ENCODE data around the gene RYR2. TPM values are rescaled to one million over a fixed set of nuclear protein-coding genes. Genes with fewer than 3 reads are reported as not detected.

Gene RYR2
- total RNA-seq, 4 donors from 2014 or later, result 0.20 to 0.60 (median 0.32) TPM

DNA sequence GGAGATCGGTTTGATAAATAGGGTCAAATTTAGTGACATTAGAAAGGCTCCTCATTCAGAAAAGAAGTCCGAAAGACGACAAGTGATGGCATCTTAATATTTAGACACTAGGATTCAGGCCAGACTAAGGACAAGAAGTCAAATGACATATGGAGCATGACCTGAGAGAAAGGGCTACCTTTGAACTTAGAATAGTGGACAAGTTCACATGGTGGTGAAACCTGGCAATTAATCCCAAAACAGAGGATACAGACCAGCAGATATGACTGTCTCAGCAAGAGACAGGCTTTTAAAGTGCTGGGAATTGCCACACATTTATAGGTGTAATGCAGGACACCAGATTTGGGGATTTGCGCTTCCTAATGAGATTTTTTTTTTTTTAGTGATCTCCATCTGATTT is 703.6 kb downstream of the RYR2 start:
- Histone ChIP-seq H3K9me3 (no peaks in the 10 kb centered on the region), H3K4me3 (no peak overlapping the region), H3K4me1 (no peaks in the 10 kb centered on the region), H3K27me3 (no peaks in the 10 kb centered on the region), H3K36me3 (no peaks in the 10 kb centered on the region), H3K27ac (no peak overlapping the region)
- WGBS, 2 donors, result 87 to 92% methylated on average over 4 of the region's 4 CpGs
- no peak for TF ChIP-seq EP300 (IDR thresholded peaks at IDR 0.05)
- DNase-seq (ENCODE audit: low spot score in 2 of 2), result no peak

DNA sequence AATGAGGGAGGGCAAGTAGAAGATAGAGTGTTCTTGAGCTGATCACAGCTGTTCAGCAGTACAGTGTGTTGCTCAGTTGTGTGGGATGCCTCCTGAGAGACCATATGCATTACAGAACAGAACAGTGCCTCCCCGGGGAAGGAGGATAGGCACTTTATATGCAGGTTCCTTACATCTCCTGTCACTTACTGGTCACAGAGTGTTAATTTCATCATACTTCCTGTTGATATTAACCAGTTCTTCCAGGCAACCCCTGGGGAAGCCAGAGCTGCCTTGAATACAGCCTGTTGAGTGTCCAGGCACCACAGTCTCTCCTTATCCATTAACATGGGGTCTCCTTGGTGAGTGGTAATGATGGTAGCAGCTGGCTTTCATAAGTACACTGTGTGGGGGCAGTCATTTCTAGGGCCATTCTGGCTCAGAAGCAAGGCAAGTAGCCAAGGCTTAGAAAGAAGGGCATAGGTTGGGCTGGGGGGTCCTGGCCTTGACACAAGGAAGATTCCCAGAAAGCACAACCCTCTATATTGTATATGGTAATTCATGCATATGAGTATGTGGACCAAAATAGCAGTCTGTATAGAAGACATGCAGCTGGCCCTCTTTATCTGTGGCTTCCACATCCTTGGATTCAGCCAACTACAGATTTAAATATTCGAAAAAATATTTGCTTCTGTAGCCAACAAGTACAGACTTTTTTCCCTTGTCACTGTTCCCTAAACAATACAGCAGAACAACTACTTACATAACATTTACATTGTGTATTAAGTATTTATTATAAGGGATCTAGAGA is 706.4 kb downstream of the RYR2 start:
- H3K27me3 ChIP-seq, result no peaks in the 10 kb centered on the region
- WGBS, 2 donors, result 54 to 75% methylated on average over 2 of the region's 2 CpGs
- H3K27ac ChIP-seq, result no peak overlapping the region
- TF ChIP-seq CTCF (IDR thresholded peaks at IDR 0.05), result no peak
- TF ChIP-seq EP300 (IDR thresholded peaks at IDR 0.05), result no peak
- no peak for TF ChIP-seq POLR2A (IDR thresholded peaks at IDR 0.05)
- H3K4me3 ChIP-seq, result no peak overlapping the region
- no peak for DNase-seq (ENCODE audit: low spot score in 2 of 2)
- no peaks in the 10 kb centered on the region for H3K36me3 ChIP-seq
- no peaks in the 10 kb centered on the region for H3K4me1 ChIP-seq
- no peaks in the 10 kb centered on the region for H3K9me3 ChIP-seq

- Histone ChIP-seq H3K4me1 (no peaks in the 10 kb centered on the region), H3K36me3 (no peaks in the 10 kb centered on the region), H3K27me3 (no peaks in the 10 kb centered on the region), H3K9me3 (no peaks in the 10 kb centered on the region), H3K27ac (no peak overlapping the region), H3K4me3 (no peak overlapping the region)
- no peak for DNase-seq (ENCODE audit: low spot score in 2 of 2)
- TF ChIP-seq CTCF (IDR thresholded peaks at IDR 0.05), result no peak
- no peak for TF ChIP-seq POLR2A (IDR thresholded peaks at IDR 0.05)
- TF ChIP-seq EP300 (IDR thresholded peaks at IDR 0.05), result no peak
- WGBS, 2 donors, result 79 to 85% methylated on average over 1 of the region's 1 CpG
Measured at GRCh38 chr1:237749122-237749521, 707.1 kb downstream of the RYR2 start.

DNA sequence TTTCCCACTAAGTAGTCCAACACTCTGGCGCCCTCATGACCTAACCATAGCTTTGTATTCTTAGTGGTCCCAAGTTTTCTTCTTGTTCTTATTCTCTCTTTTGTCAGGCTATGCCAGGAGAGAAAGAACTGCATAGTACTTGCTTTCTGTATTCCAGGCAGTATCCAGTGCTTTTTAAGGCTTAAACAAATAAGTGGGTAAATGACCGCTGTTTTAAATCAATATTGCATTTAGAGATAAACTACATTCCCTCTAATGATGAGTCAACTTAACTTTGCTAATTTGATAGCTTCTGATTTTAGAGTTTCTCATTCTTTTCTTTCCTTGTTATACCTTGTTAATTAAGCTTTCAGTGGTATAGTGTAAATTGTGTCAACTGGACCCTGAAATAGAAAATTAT is 709.1 kb downstream of the RYR2 start:
- Histone ChIP-seq H3K27me3 (no peaks in the 10 kb centered on the region), H3K27ac (no peak overlapping the region), H3K9me3 (no peaks in the 10 kb centered on the region), H3K4me3 (no peak overlapping the region), H3K4me1 (no peaks in the 10 kb centered on the region), H3K36me3 (no peaks in the 10 kb centered on the region)
- WGBS, 2 donors, result 88 to 91% methylated on average over 2 of the region's 2 CpGs
- no peak for DNase-seq (ENCODE audit: low spot score in 2 of 2)
- TF ChIP-seq EP300 (IDR thresholded peaks at IDR 0.05), result no peak
- no peak for TF ChIP-seq CTCF (IDR thresholded peaks at IDR 0.05)
- TF ChIP-seq POLR2A (IDR thresholded peaks at IDR 0.05), result no peak

GRCh38 chr1:237754627-237755026 is 712.6 kb downstream of the RYR2 start:
- Histone ChIP-seq H3K4me1 (no peaks in the 10 kb centered on the region), H3K9me3 (no peaks in the 10 kb centered on the region), H3K36me3 (no peaks in the 10 kb centered on the region), H3K27ac (no peak overlapping the region), H3K27me3 (no peaks in the 10 kb centered on the region), H3K4me3 (no peak overlapping the region)
- WGBS, 2 donors, result 85 to 87% methylated on average over 3 of the region's 3 CpGs
- no peak for TF ChIP-seq EP300 (IDR thresholded peaks at IDR 0.05)
- no peak for TF ChIP-seq POLR2A (IDR thresholded peaks at IDR 0.05)
- no peak for TF ChIP-seq CTCF (IDR thresholded peaks at IDR 0.05)
- DNase-seq (ENCODE audit: low spot score in 2 of 2), result no peak

Measured in tibial nerve (tissue), 4 donors.